ENCODE results near the gene PDCD2L.

- no peak for TF ChIP-seq CTCF (IDR thresholded peaks at IDR 0.05)
- no peak for TF ChIP-seq POLR2A (IDR thresholded peaks at IDR 0.05)
Observed at GRCh38 chr19:34397853-34398252, 6.3 kb upstream of the PDCD2L start.

Data from testis (tissue), 2 donors.